Body of pancreas (tissue), 4 donors: Measurements from ENCODE around the gene CHST3.

Experiments used
- CTCF ChIP-seq, 7 experiments: fragments of 450-650 bp in 4 of 7; fragments of 200-600 bp in 3 of 7; sonication (generic) in 3 of 7; IDR thresholded peaks; one replicate each; pipeline ENCODE4 v1.5.1; 2016 to 2019; ENCODE audit warnings: antibody characterized with exemption in 7 of 7
- POLR2A ChIP-seq, 3 donors: fragments of 450-650 bp; IDR thresholded peaks; one replicate each; pipeline ENCODE4 v1.6.1; 2016; ENCODE audit warnings: antibody characterized with exemption in 3 of 3, mild to moderate bottlenecking in 2 of 3

- no peak for TF ChIP-seq POLR2A (IDR thresholded peaks at IDR 0.05)
- no peak for TF ChIP-seq CTCF (IDR thresholded peaks at IDR 0.05)
Measured at GRCh38 chr10:72000073-72001032, 36.2 kb downstream of the CHST3 start.
